GM12875 (cell line): Measurements from ENCODE around the gene DGAT2.

ENCODE experiments used
- H3K4me3 ChIP-seq: one replicate; pipeline ENCODE4 v1.5.1; 2011; ENCODE audit warnings: low read depth, low read length, control low read depth
- CTCF ChIP-seq: IDR thresholded peaks from 2 replicates; pipeline ENCODE4 v1.5.1; 2011; ENCODE audit warnings: low read depth, mild to moderate bottlenecking, control low read depth, inconsistent platforms, low read length, moderate library complexity, borderline replicate concordance; ENCODE audit not compliant: insufficient read depth

Gene DGAT2

GRCh38 chr11:75766443-75767227, 1.9 kb upstream of the DGAT2 start:
- H3K4me3 ChIP-seq, result no peak overlapping the region
- no peak for TF ChIP-seq CTCF

DNA sequence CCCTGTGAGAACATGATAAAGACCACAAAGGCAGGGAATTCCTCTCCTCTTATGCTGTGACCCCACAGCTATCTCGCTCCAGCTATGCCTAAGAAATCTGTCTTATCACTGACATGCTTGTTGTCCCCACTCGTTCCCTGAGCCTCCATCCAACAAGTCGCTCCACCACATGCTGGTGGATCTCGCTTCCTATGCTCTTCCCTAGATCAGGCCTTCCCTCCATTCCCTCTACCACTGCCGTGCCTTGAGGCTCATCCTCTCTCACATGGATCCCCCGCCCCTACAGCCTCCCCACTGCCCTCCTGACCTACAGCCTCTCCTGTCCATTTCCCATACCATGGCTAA, 1.4 kb upstream of the DGAT2 start:
- H3K4me3 ChIP-seq, result no peak overlapping the region
- TF ChIP-seq CTCF, result no peak

DNA sequence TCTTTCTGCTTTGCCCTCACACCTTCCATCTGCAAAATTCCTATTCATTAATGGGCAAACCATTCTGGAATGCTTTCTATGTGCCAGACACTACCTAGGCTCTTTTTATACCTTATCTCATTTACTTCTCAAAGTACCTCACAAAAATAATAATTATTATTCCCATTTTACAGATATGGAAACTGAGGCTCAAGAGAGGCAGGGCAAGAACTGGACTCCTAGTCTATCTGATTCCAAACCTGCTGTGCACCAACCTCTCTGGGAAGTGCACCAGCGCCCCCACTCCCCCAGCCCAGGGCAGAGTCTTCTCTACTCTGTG, 826 bp upstream of the DGAT2 start:
- no peak overlapping the region for H3K4me3 ChIP-seq
- no peak for TF ChIP-seq CTCF

DNA sequence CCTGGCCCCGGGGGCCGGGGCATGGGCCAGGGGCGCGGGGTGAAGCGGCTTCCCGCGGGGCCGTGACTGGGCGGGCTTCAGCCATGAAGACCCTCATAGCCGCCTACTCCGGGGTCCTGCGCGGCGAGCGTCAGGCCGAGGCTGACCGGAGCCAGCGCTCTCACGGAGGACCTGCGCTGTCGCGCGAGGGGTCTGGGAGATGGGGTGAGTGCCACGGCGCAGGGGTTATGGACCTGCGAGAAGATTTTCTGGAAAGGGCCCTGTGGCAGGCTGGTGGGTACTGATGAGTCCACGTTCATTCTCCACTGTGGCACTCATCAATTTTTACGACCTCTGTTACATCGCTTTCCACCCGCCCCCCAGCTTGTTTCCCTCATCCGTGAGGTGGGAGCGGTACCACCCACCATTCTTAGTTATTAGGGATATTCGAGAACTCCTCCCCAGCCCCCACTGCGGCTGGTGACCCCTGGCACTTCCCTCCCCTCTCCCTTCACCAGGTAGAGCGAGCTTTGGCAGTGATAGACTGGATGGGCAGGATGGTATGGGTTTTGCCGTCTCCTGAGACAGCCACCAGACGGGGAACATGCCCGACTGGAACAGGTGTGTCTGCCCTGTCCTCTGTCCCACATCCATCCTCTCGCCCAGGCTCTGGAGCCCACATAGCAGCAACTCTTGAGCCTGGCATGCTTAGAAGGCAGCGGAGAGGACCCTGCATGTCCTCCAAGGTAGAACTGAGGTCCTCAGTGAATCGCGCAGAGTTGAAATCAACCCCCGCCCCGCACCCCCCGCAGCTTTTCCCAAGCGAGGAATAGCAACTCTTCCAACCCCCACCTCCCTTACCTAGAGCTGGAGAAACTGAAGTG, 562 bp downstream of the DGAT2 start:
- no peak for TF ChIP-seq CTCF
- peak overlapping the region; percentile 83 for H3K4me3 ChIP-seq

DNA sequence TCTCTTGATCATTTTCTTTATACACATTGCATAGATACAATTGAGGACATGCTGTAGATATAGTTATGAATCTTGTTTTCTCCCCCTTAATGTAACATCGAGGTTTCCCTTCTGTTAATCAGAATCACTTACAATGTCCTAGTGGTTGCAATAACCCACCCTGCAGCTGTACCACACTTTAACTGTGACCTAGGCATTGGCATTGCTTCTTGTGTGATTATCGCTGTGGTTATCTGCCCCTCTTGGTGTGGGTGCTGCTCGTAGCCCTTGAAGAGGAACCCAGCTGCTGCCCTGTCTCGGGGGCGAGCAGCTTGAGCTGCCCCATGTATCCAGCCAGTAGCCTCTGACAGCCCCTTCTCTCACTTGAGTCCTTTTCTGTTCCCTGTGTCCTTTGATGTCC, 1.5 kb downstream of the DGAT2 start:
- no peak overlapping the region for H3K4me3 ChIP-seq
- TF ChIP-seq CTCF, result no peak

DNA sequence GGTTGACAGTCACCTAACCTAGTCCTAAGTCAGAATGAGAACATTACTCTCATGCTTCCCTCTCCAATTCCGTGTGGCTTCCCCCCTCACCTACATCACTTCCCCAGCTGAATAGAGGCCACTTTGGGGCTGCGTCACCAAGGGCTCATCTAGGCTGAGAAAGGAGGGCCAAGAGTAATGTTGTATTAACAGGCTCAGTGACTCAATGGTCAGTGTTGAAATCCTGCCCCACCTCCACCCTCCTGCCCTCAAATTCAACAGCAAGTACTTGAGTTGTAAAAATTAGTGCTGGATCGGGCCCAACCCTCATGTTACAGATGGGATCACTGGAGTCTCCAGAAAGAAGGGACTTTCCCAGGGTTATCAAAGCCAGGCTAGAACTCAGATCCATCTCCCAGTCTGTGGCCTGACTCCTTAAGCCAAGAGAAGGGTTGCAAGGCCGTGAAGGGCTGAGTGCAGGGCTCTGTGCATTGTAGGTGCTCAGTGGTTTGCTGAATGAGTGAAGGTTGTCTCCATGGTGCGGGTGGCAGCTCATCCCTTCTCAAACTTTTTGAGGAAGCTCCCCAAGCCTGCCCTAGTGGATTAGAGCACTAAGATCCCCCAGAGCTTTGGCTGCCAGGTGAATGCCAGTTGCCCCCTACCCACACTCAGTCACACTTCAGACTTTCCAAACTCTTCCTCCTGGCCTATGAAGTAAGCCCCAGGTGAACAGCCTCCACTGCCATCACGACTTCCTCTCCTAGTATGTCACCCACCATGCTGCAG, 3.2 kb downstream of the DGAT2 start:
- no peak overlapping the region for H3K4me3 ChIP-seq
- no peak for TF ChIP-seq CTCF
